H9 (cell line): ENCODE measurements around the gene RAI1. TPM values are rescaled to one million over a fixed set of nuclear protein-coding genes. Genes with fewer than 3 reads are reported as not detected.

Experiments
- DNase-seq: peaks from one replicate; pipeline ENCODE4 v3.0.0-alpha.2; 2017
- H2AFZ ChIP-seq: one replicate; pipeline ENCODE4 v1.6.1; 2013; ENCODE audit warnings: mild to moderate bottlenecking, low read length, control low read depth, moderate library complexity
- H2AK5ac ChIP-seq: 2 replicates; pipeline ENCODE4 v1.6.1; 2013; ENCODE audit warnings: low read length, control low read depth, mixed read lengths; ENCODE audit not compliant: insufficient read length
- H2BK120ac ChIP-seq: one replicate; pipeline ENCODE4 v1.6.1; 2013; ENCODE audit warnings: low read depth, mild to moderate bottlenecking, low read length, control low read depth, inconsistent platforms; ENCODE audit not compliant: poor library complexity, severe bottlenecking
- H2BK12ac ChIP-seq: 2 replicates; pipeline ENCODE4 v1.6.1; 2013; ENCODE audit warnings: low read length, control low read depth, mixed read lengths, low read depth; ENCODE audit not compliant: insufficient read length
- H2BK15ac ChIP-seq: 2 replicates; pipeline ENCODE4 v1.6.1; 2013; ENCODE audit warnings: low read depth, low read length, control low read depth
- H2BK20ac ChIP-seq: one replicate; pipeline ENCODE4 v1.6.1; 2013; ENCODE audit warnings: low read depth, mild to moderate bottlenecking, low read length, control low read depth, inconsistent platforms; ENCODE audit not compliant: poor library complexity, severe bottlenecking
- H2BK5ac ChIP-seq: 2 replicates; pipeline ENCODE4 v1.6.1; 2013; ENCODE audit warnings: low read length, control low read depth, mixed read lengths; ENCODE audit not compliant: insufficient read length
- H3K14ac ChIP-seq: 2 replicates; pipeline ENCODE4 v1.6.1; 2013; ENCODE audit warnings: low read length, control low read depth; ENCODE audit not compliant: insufficient read depth
- H3K18ac ChIP-seq: 2 replicates; pipeline ENCODE4 v1.6.1; 2013; ENCODE audit warnings: low read depth, mild to moderate bottlenecking, mixed read lengths, low read length, control low read depth; ENCODE audit not compliant: insufficient read length
- H3K23ac ChIP-seq: 2 replicates; pipeline ENCODE4 v1.6.1; 2013; ENCODE audit warnings: low read length, control low read depth, mixed read lengths, low read depth; ENCODE audit not compliant: insufficient read length
- H3K23me2 ChIP-seq: 2 replicates; pipeline ENCODE4 v1.6.1; 2013; ENCODE audit warnings: low read depth, mild to moderate bottlenecking, mixed read lengths, low read length, control low read depth; ENCODE audit not compliant: insufficient read length, poor library complexity, severe bottlenecking
- H3K27ac ChIP-seq: 2 replicates; pipeline ENCODE4 v1.5.1; 2013; ENCODE audit warnings: low read length, control low read depth, mixed read lengths, low read depth; ENCODE audit not compliant: insufficient read length
- H3K27me3 ChIP-seq: 2 replicates; pipeline ENCODE4 v1.6.1; 2013; ENCODE audit warnings: low read length, control low read depth, inconsistent platforms; ENCODE audit not compliant: insufficient read depth
- H3K4ac ChIP-seq: 2 replicates; pipeline ENCODE4 v1.6.1; 2013; ENCODE audit warnings: low read depth, mild to moderate bottlenecking, control low read depth, inconsistent platforms, low read length, moderate library complexity
- H3K4me1 ChIP-seq: 2 replicates; pipeline ENCODE4 v1.6.1; 2013; ENCODE audit warnings: low read length, control low read depth, inconsistent platforms; ENCODE audit not compliant: insufficient read depth
- H3K4me2 ChIP-seq: 2 replicates; pipeline ENCODE4 v1.6.1; 2013; ENCODE audit warnings: low read length, control low read depth, mixed read lengths; ENCODE audit not compliant: insufficient read length, insufficient read depth
- H3K56ac ChIP-seq: 2 replicates; pipeline ENCODE4 v1.6.1; 2013; ENCODE audit warnings: low read depth, mild to moderate bottlenecking, mixed read lengths, low read length, control low read depth; ENCODE audit not compliant: insufficient read length
- H3K79me1 ChIP-seq: 2 replicates; pipeline ENCODE4 v1.6.1; 2013; ENCODE audit warnings: low read depth, mild to moderate bottlenecking, moderate library complexity, low read length, control low read depth, inconsistent platforms; ENCODE audit not compliant: insufficient read depth, poor library complexity, severe bottlenecking
- H3K79me2 ChIP-seq: 2 replicates; pipeline ENCODE4 v1.6.1; 2013; ENCODE audit warnings: low read length, control low read depth, inconsistent platforms; ENCODE audit not compliant: insufficient read depth
- H3K9ac ChIP-seq: 2 replicates; pipeline ENCODE4 v1.6.1; 2013; ENCODE audit warnings: low read length, control low read depth, mixed read lengths; ENCODE audit not compliant: insufficient read length; ENCODE audit errors: extremely low read depth
- H3K9me3 ChIP-seq: one replicate; pipeline ENCODE4 v1.6.1; 2013; ENCODE audit warnings: low read depth, low read length, inconsistent platforms; ENCODE audit not compliant: control insufficient read depth
- H3T11ph ChIP-seq: one replicate; pipeline ENCODE4 v1.6.1; 2013; ENCODE audit warnings: mild to moderate bottlenecking, low read length, control low read depth, inconsistent platforms
- H4K20me1 ChIP-seq: one replicate; pipeline ENCODE4 v1.6.1; 2013; ENCODE audit not compliant: control insufficient read depth, insufficient read length, insufficient read depth
- H4K5ac ChIP-seq: 2 replicates; pipeline ENCODE4 v1.6.1; 2013; ENCODE audit warnings: low read depth, mild to moderate bottlenecking, mixed read lengths, low read length, control low read depth; ENCODE audit not compliant: insufficient read length
- H4K8ac ChIP-seq: replicated peaks from 2 replicates; pipeline ENCODE4 v1.6.1; 2013; ENCODE audit warnings: low read length, control low read depth, mixed read lengths, low read depth; ENCODE audit not compliant: insufficient read length
- H4K91ac ChIP-seq: 2 replicates; pipeline ENCODE4 v1.6.1; 2013; ENCODE audit warnings: low read depth, mild to moderate bottlenecking, moderate library complexity, mixed read lengths, low read length, control low read depth; ENCODE audit not compliant: insufficient read length
- H3K27ac Mint-ChIP-seq, 3 experiments: 2 replicates in 2 of 3; 3 replicates in 1 of 3; pipeline ENCODE4 v1.8.0; 2020 to 2021; ENCODE audit warnings: mixed read lengths in 3 of 3, mild to moderate bottlenecking in 1 of 3, moderate library complexity in 1 of 3
- H3K27me3 Mint-ChIP-seq: 2 replicates; pipeline ENCODE4 v1.8.0; 2021; ENCODE audit warnings: low read depth, mild to moderate bottlenecking, moderate library complexity, mixed read lengths
- H3K36me3 Mint-ChIP-seq, 3 experiments: 2 replicates in 2 of 3; 3 replicates in 1 of 3; pipeline ENCODE4 v1.8.0; 2020 to 2021; ENCODE audit warnings: low read depth in 3 of 3, mixed read lengths in 3 of 3; ENCODE audit not compliant: insufficient read depth in 1 of 3
- H3K4me1 Mint-ChIP-seq, 2 experiments: 2 replicates each; pipeline ENCODE4 v1.8.0; 2020; ENCODE audit warnings: mixed read lengths in 2 of 2
- H3K4me3 Mint-ChIP-seq, 2 experiments: 2 replicates in 1 of 2; 3 replicates in 1 of 2; pipeline ENCODE4 v1.8.0; 2020 to 2021; ENCODE audit warnings: mild to moderate bottlenecking in 2 of 2, mixed read lengths in 2 of 2, moderate library complexity in 1 of 2
- H3K9me3 Mint-ChIP-seq, 2 experiments: 2 replicates in 1 of 2; 3 replicates in 1 of 2; pipeline ENCODE4 v1.8.0; 2020; ENCODE audit warnings: mild to moderate bottlenecking in 2 of 2, mixed read lengths in 2 of 2, moderate library complexity in 1 of 2
- WGBS: extraction: QIAGEN DNeasy Blood & Tissue Kit; methylation state at CpG from one replicate; pipeline ENCODE4 v1.1.7; 2013; ENCODE audit warnings: missing lambda C conversion rate, low lambda C conversion rate, mixed read lengths; ENCODE audit not compliant: insufficient read length; ENCODE audit errors: extremely low coverage; 5-methylcytosine and 5-hydroxymethylcytosine counted together
- total RNA-seq: library from RNA; stranded (reverse); gene quantifications from 2 replicates; pipeline ENCODE4 v1.2.1, GENCODE V29; 2021
- TF ChIP-seq, protein P1 (sequence below): fragments of 200-600 bp; sonication (generic); conservative IDR thresholded peaks from 3 replicates; pipeline ENCODE4 v1.8.0; 2021; ENCODE audit warnings: antibody characterized with exemption, mild to moderate bottlenecking

RAI1 gene
- total RNA-seq, 1 experiment from 2014 or later: 1.5 TPM

DNA sequence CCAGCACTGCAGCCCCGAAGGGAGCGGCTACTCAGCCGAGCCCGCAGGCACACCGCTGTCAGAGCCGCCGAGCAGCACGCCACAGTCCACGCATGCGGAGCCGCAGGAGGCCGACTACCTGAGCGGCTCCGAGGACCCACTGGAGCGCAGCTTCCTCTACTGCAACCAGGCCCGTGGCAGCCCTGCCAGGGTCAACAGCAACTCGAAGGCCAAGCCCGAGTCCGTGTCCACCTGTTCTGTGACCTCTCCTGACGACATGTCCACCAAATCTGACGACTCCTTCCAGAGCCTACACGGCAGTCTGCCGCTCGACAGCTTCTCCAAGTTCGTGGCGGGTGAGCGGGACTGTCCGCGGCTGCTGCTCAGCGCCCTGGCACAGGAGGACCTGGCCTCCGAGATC is 113.1 kb downstream of the RAI1 start:
- DNase-seq: no peak
- no peak overlapping the region for H4K91ac ChIP-seq
- H3K27ac Mint-ChIP-seq: no peak overlapping the region
- H3K9me3 ChIP-seq: no peaks in the 10 kb centered on the region
- H2AFZ ChIP-seq: no peak overlapping the region
- H3K9ac ChIP-seq: no peak overlapping the region
- no peak overlapping the region for H3K23ac ChIP-seq
- H3K9me3 Mint-ChIP-seq: no peaks in the 10 kb centered on the region; a peak in 1 of 5 replicates
- H4K20me1 ChIP-seq: no peaks in the 10 kb centered on the region
- TF ChIP-seq, protein P1, sequence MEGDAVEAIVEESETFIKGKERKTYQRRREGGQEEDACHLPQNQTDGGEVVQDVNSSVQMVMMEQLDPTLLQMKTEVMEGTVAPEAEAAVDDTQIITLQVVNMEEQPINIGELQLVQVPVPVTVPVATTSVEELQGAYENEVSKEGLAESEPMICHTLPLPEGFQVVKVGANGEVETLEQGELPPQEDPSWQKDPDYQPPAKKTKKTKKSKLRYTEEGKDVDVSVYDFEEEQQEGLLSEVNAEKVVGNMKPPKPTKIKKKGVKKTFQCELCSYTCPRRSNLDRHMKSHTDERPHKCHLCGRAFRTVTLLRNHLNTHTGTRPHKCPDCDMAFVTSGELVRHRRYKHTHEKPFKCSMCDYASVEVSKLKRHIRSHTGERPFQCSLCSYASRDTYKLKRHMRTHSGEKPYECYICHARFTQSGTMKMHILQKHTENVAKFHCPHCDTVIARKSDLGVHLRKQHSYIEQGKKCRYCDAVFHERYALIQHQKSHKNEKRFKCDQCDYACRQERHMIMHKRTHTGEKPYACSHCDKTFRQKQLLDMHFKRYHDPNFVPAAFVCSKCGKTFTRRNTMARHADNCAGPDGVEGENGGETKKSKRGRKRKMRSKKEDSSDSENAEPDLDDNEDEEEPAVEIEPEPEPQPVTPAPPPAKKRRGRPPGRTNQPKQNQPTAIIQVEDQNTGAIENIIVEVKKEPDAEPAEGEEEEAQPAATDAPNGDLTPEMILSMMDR: no peak
- H3K27ac ChIP-seq: no peak overlapping the region
- no peak overlapping the region for H4K8ac ChIP-seq
- H2AK5ac ChIP-seq: no peak overlapping the region
- H3K4me1 ChIP-seq: peaks cover 3% of the 10 kb centered on the region; the same call in 1 of the 2 replicates
- no peak overlapping the region for H2BK15ac ChIP-seq
- no peak overlapping the region for H2BK5ac ChIP-seq
- no peak overlapping the region for H2BK20ac ChIP-seq
- H3K56ac ChIP-seq: no peak overlapping the region
- H2BK120ac ChIP-seq: no peak overlapping the region
- no peak overlapping the region for H3T11ph ChIP-seq
- H3K36me3 Mint-ChIP-seq: no peaks in the 10 kb centered on the region
- WGBS: no CpG with 5 or more reads among the region's 31 CpGs
- H3K27me3 ChIP-seq: no peaks in the 10 kb centered on the region; the same call in 1 of the 2 replicates
- no peaks in the 10 kb centered on the region for H3K79me1 ChIP-seq
- no peaks in the 10 kb centered on the region for H3K23me2 ChIP-seq
- peaks cover 25 to 41% of the 10 kb centered on the region in 2 experiments for H3K4me1 Mint-ChIP-seq
- H3K4me2 ChIP-seq: no peak overlapping the region
- H3K79me2 ChIP-seq: no peaks in the 10 kb centered on the region
- no peak overlapping the region for H3K14ac ChIP-seq
- H4K5ac ChIP-seq: no peak overlapping the region
- H3K4ac ChIP-seq: no peak overlapping the region
- no peak overlapping the region for H2BK12ac ChIP-seq
- peaks cover 55% of the 10 kb centered on the region for H3K27me3 Mint-ChIP-seq
- no peak overlapping the region for H3K18ac ChIP-seq
- no peak overlapping the region for H3K4me3 Mint-ChIP-seq
